Tibial nerve (tissue), 4 donors: ENCODE measurements around the gene AKT3. TPM values are rescaled to one million over a fixed set of nuclear protein-coding genes. Genes with fewer than 3 reads are reported as not detected.

Experiments
- DNase-seq, 2 donors: peaks; one replicate each; pipeline ENCODE4 v3.0.0-alpha.2; 2019; ENCODE audit warnings: low spot score in 2 of 2
- H3K27ac ChIP-seq, 4 donors: fragments of 200-600 bp; sonication (generic) in 3 of 4; one replicate each; pipeline ENCODE4 v1.5.1; 2017 to 2019; ENCODE audit warnings: mild to moderate bottlenecking in 1 of 4
- H3K27me3 ChIP-seq, 2 donors: fragments of 200-600 bp; sonication (generic) in 1 of 2; one replicate each; pipeline versions ENCODE4 v1.5.1 to v1.6.0; 2017 to 2019
- H3K36me3 ChIP-seq, 3 donors: fragments of 200-600 bp; sonication (generic); one replicate each; pipeline ENCODE4 v1.5.1; 2018 to 2019
- H3K4me1 ChIP-seq, 4 donors: fragments of 200-600 bp; sonication (generic) in 3 of 4; one replicate each; pipeline ENCODE4 v1.5.1; 2017 to 2019
- H3K4me3 ChIP-seq, 4 donors: fragments of 200-600 bp; sonication (generic) in 3 of 4; one replicate each; pipeline ENCODE4 v1.5.1; 2017 to 2019; ENCODE audit warnings: mild to moderate bottlenecking in 1 of 4, moderate library complexity in 1 of 4
- H3K9me3 ChIP-seq, 4 donors: fragments of 200-600 bp; sonication (generic) in 3 of 4; one replicate each; pipeline ENCODE4 v1.5.1; 2017 to 2019
- EP300 ChIP-seq, 2 donors: sonication (generic); formaldehyde crosslinking; IDR thresholded peaks; one replicate each; pipeline ENCODE4 v1.6.1; 2017; ENCODE audit warnings: antibody characterized with exemption in 2 of 2, mild to moderate bottlenecking in 1 of 2
- POLR2A ChIP-seq, 2 donors: fragments of 450-650 bp; IDR thresholded peaks; one replicate each; pipeline ENCODE4 v1.6.1; 2017; ENCODE audit warnings: antibody characterized with exemption in 2 of 2, mild to moderate bottlenecking in 2 of 2, moderate library complexity in 2 of 2
- WGBS, 2 donors: methylation state at CpG; one replicate each; pipeline ENCODE4 v1.1.5; 2018; 5-methylcytosine and 5-hydroxymethylcytosine counted together
- total RNA-seq, 4 donors: library from RNA; depleted of rRNA; stranded (reverse); fragments of >200 nt; gene quantifications; one replicate each; pipeline ENCODE4 v1.1.0, GENCODE V29; 2016
- TF ChIP-seq, protein P1 (sequence below), 5 experiments: fragments of 200-600 bp in 3 of 5; fragments of 450-650 bp in 2 of 5; sonication (generic) in 3 of 5; IDR thresholded peaks; one replicate each; pipeline ENCODE4 v1.5.1; 2016 to 2019; ENCODE audit warnings: antibody characterized with exemption in 5 of 5, mild to moderate bottlenecking in 3 of 5, moderate library complexity in 2 of 5

AKT3 gene
- total RNA-seq, 4 donors from 2014 or later: 58.8 to 76.0 (median 69.2) TPM

DNA sequence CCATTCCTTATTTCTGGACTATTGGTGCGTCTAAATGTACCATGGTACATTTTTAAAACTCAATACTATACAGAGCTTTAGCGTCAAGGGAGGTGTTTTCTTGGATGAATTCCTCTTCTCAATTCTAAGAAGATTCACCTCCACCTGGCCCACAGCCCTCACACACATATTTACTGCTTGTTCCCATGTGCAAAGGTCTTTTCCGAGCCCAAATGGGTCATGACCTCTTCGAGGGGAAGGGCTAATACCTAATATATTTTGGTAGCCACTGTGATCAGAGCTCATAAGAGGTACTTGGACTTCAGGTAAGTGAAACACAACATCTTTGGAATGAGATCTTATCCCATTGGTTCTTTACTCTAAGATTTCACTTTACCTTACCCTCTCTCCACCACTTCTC lies 388.3 kb downstream of the AKT3 start:
- H3K9me3 ChIP-seq: no peaks in the 10 kb centered on the region
- no peaks in the 10 kb centered on the region for H3K4me1 ChIP-seq
- DNase-seq: no peak
- no peaks in the 10 kb centered on the region for H3K27me3 ChIP-seq
- peaks cover 0 to 28% (median 0%) of the 10 kb centered on the region in 3 donors for H3K36me3 ChIP-seq
- H3K4me3 ChIP-seq: no peak overlapping the region
- TF ChIP-seq EP300 (IDR thresholded peaks at IDR 0.05) (no peak), POLR2A (IDR thresholded peaks at IDR 0.05) (no peak)
- TF ChIP-seq, protein P1, sequence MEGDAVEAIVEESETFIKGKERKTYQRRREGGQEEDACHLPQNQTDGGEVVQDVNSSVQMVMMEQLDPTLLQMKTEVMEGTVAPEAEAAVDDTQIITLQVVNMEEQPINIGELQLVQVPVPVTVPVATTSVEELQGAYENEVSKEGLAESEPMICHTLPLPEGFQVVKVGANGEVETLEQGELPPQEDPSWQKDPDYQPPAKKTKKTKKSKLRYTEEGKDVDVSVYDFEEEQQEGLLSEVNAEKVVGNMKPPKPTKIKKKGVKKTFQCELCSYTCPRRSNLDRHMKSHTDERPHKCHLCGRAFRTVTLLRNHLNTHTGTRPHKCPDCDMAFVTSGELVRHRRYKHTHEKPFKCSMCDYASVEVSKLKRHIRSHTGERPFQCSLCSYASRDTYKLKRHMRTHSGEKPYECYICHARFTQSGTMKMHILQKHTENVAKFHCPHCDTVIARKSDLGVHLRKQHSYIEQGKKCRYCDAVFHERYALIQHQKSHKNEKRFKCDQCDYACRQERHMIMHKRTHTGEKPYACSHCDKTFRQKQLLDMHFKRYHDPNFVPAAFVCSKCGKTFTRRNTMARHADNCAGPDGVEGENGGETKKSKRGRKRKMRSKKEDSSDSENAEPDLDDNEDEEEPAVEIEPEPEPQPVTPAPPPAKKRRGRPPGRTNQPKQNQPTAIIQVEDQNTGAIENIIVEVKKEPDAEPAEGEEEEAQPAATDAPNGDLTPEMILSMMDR (IDR thresholded peaks at IDR 0.05): no peak
- H3K27ac ChIP-seq: no peak overlapping the region
- 91 to 96% methylated on average over 4 of the region's 4 CpGs for WGBS, 2 donors

DNA sequence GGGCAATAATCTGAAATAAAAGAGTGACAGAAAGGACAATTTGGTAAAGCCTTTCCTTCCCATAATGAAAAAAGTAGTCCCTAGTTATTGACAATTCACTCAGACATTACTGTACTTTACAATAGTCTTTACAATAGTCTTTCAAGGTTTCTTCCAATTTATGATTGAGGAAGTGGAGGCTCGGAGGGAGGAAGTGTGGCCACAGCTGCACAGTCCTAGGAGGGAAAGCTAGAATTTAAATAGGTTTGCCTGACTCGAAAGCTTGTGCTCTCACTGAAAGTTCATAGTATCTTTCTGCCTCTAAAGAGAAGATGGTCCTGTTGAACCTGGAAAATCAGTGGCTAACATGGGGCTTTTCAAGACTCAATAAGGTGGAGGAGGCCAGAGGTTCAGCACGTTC lies 391.0 kb downstream of the AKT3 start:
- no peaks in the 10 kb centered on the region for H3K27me3 ChIP-seq
- H3K27ac ChIP-seq: no peak overlapping the region
- TF ChIP-seq EP300 (IDR thresholded peaks at IDR 0.05) (no peak), POLR2A (IDR thresholded peaks at IDR 0.05) (no peak)
- TF ChIP-seq, protein P1 (IDR thresholded peaks at IDR 0.05): no peak
- H3K4me1 ChIP-seq: no peaks in the 10 kb centered on the region
- 71 to 82% methylated on average over 3 of the region's 3 CpGs for WGBS, 2 donors
- H3K4me3 ChIP-seq: no peak overlapping the region
- no peaks in the 10 kb centered on the region for H3K9me3 ChIP-seq
- no peak for DNase-seq
- peaks cover 0 to 46% (median 0%) of the 10 kb centered on the region in 3 donors for H3K36me3 ChIP-seq

DNA sequence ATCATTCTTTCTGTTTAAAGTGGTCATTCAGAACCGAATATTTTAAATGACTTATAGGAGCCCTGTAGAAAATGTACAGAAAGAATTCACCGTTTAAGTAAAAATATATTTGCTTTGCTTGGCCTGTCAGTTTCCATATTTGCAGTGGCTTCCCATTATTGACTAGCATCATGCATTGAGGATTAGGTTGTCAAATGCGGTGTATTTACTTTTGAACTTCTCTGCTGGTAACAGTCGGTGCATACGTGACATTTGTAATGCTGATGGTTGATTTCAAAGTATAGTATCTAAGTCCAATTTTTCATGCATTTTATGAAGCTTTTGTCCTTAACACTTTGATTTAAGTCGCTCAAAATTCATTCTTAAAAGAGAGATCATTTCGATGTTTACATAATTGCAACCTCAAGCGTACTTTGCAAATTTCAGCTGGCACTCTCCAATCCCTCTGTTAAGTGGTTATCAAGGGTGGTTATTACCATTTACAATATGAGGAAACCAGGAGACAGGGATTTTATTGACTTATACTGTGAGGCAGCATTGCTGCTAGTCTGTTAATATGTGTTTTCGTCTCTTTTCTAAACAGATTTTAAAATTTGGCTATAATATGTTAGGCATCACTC lies 392.6 kb downstream of the AKT3 start:
- Histone ChIP-seq H3K27ac (no peak overlapping the region), H3K36me3 (peaks cover 0 to 39% (median 0%) of the 10 kb centered on the region in 3 donors), H3K4me1 (no peaks in the 10 kb centered on the region), H3K4me3 (no peak overlapping the region), H3K9me3 (no peaks in the 10 kb centered on the region), H3K27me3 (no peaks in the 10 kb centered on the region)
- no peak for DNase-seq
- WGBS, 2 donors: 91 to 95% methylated on average over 9 of the region's 9 CpGs
- TF ChIP-seq EP300 (IDR thresholded peaks at IDR 0.05) (no peak), POLR2A (IDR thresholded peaks at IDR 0.05) (no peak)
- TF ChIP-seq, protein P1 (IDR thresholded peaks at IDR 0.05): no peak

DNA sequence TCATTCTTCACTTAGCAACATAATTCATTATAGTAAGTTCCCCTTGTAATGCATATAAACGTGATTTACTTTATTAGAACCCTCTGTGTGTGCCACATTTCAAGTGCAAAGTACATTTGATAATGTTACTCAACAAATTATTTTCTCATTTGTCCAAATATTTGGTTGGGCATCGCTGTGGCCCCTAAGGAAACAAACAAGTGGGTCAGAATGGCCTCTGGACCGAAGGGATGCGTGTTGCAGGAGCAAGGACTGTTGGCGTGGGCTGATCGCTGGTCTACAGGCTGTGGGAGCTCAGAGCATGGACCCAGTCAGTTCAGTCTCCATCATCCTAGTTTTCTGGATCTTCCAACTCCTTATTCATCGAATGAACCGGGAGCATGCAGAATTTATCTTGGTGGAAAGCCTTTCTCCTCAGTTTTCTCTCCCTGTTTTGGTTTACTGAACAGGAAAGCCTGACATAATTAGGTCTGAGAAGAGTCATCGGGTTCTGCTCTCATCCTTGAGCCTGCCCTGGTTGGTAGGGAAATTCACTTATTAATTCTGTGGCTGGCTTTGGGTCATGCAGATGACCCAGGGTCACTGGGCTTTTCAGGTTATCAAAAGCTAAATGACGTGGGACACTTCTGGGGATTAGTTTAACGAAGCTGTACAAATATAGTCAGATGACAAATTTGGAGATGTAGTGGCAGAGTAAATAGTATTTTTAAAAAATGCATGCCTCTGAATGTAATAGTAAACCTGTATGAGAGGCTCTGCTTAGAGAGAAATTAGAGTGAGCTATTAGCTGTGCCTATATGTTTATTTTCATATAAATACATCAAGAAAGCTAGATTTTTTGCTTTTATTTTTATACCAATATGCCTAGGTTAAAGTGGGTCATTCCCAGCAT lies 394.0 kb downstream of the AKT3 start:
- Histone ChIP-seq H3K4me1 (no peaks in the 10 kb centered on the region), H3K4me3 (no peak overlapping the region), H3K9me3 (no peaks in the 10 kb centered on the region), H3K27ac (no peak overlapping the region), H3K27me3 (no peaks in the 10 kb centered on the region), H3K36me3 (peaks cover 0 to 27% (median 0%) of the 10 kb centered on the region in 3 donors)
- 92 to 95% methylated on average over 11 of the region's 11 CpGs for WGBS, 2 donors
- TF ChIP-seq POLR2A (IDR thresholded peaks at IDR 0.05): no peak
- TF ChIP-seq, protein P1 (IDR thresholded peaks at IDR 0.05): no peak
- TF ChIP-seq EP300 (IDR thresholded peaks at IDR 0.05): no peak
- DNase-seq: no peak
